HEK293 (cell line): Measurements from ENCODE around the gene LPCAT1.

ENCODE experiments used
- KLF16 ChIP-seq: fragments of 450-650 bp; formaldehyde crosslinking; IDR thresholded peaks from 2 replicates; pipeline ENCODE4 v1.5.1; 2017; ENCODE audit warnings: missing biosample characterization, missing genetic modification characterization
- ZBTB17 ChIP-seq: fragments of 450-650 bp; formaldehyde crosslinking; IDR thresholded peaks from 2 replicates; pipeline ENCODE4 v1.5.1; 2016; ENCODE audit warnings: missing biosample characterization, missing genetic modification characterization
- ZNF416 ChIP-seq: fragments of 450-650 bp; formaldehyde crosslinking; IDR thresholded peaks from 2 replicates; pipeline ENCODE4 v1.5.1; 2016; ENCODE audit warnings: missing biosample characterization, missing genetic modification characterization
- TF ChIP-seq, protein P1 (sequence below): fragments of 450-650 bp; formaldehyde crosslinking; IDR thresholded peaks from 2 replicates; pipeline ENCODE4 v1.5.1; 2016; ENCODE audit warnings: missing biosample characterization, missing genetic modification characterization

DNA sequence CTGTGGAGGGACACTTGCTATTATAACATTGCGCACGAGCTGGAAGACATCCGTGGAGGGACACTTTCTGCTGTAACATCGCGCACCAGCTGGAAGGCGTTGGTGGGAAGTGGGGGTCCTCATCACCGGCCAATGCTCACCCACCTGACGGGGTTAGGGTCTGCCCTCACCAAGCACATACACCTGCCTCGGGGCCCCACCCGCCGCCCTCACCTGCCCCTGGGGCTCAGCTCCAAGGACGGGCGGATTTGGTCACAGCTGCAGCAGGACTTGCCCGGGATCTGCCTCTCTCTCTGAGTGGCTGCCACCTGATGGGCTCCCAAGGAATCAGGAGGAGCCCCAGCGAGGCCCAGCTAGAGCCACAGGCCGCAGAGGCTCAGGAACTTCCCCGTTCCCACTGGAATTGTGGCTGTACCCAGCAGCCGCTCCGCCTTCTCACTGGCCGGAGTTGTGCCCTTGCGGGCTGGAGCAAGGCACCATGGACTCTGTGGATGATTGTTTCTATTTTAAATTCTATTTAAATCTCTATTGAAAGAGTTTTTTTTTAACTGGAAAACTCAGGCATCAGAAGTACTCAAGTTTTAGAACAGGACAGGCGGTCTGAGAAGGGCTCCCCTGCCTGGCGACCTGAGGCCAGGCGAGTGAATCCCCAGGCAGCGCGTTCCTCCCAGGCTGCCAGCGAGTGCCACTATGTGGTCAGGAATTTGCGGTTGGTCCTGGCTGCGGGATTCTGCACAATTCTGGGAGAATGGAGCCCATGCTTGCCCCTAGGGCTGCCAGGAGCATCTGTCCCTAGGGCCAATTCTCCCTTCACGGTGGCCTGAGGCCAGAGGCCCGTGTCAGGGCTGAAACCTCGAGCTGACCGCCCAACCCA, 39.7 kb downstream of the LPCAT1 start:
- TF ChIP-seq ZNF416 (tag by site-specific recombination): no peak
- TF ChIP-seq KLF16: no peak
- TF ChIP-seq, protein P1, sequence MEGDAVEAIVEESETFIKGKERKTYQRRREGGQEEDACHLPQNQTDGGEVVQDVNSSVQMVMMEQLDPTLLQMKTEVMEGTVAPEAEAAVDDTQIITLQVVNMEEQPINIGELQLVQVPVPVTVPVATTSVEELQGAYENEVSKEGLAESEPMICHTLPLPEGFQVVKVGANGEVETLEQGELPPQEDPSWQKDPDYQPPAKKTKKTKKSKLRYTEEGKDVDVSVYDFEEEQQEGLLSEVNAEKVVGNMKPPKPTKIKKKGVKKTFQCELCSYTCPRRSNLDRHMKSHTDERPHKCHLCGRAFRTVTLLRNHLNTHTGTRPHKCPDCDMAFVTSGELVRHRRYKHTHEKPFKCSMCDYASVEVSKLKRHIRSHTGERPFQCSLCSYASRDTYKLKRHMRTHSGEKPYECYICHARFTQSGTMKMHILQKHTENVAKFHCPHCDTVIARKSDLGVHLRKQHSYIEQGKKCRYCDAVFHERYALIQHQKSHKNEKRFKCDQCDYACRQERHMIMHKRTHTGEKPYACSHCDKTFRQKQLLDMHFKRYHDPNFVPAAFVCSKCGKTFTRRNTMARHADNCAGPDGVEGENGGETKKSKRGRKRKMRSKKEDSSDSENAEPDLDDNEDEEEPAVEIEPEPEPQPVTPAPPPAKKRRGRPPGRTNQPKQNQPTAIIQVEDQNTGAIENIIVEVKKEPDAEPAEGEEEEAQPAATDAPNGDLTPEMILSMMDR (tag by site-specific recombination): no peak
- no peak for TF ChIP-seq ZBTB17
